ENCODE results near the gene GRIN3B.

DNA sequence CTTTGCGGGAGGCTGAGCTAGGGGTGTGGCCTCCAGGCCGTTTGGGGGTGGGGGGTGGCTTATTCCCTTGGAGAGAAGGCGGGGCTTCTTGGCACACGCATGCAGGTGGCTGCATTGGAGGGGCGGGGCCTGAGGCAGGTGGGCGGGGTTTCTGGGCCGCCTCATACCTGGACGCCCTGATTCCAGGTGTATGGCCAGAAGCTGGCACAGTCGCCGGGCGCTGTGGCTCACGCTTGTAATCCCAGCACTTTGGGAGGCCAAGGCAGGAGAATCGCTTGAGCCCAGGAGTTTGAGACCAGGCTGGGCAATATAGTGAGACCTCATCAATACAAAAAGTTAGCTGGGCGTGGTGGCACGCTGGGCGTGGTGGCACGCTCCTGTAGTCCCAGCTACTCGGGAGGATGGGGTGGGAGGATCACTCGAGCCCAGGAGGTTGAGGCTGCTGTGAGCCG, 47.5 kb downstream of the GRIN3B start:
- no peak for TF ChIP-seq TCF12 (IDR thresholded peaks at IDR 0.05; ENCODE audit: low read depth)
- TF ChIP-seq EP300 (IDR thresholded peaks at IDR 0.05; ENCODE audit: borderline replicate concordance) = no peak
- TF ChIP-seq EGR1 (IDR thresholded peaks at IDR 0.05) = no peak
- TF ChIP-seq, protein P1, sequence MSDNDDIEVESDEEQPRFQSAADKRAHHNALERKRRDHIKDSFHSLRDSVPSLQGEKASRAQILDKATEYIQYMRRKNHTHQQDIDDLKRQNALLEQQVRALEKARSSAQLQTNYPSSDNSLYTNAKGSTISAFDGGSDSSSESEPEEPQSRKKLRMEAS (IDR thresholded peaks at IDR 0.05) = no peak
- no peak for TF ChIP-seq CREB1 (IDR thresholded peaks at IDR 0.05; ENCODE audit: low read depth)
